ENCODE measurements around the gene BANF2.

DNA sequence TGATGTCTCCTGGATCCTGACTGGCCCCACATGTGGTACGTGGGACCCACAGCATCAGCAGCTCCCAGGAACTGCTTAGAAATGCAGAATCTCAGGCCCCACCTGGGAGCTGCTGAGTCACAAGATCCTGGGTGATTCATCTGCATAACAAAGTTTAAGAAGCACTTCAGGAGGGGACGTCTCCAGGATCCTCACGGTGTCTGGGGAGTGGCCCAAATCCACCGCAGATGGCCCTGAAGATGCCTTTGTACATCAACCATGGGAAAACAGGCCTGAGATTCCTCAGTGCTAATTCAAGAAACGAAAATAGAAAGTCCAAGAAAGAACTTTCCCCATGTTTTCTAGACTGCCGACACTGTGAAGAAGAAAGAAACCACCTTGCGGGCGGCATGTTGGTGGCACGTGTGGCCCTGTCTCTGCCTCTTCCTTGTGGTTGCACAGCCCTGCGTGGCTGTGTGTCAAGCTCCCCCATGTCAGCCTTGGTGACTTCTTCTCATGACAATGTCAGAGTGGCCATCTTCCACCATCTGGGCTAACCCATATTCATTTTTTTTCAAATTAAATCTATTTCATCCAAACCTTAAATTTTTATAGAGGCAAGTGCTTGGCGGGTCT, 43.8 kb upstream of the BANF2 start:
- TF ChIP-seq CTCF (conservative IDR thresholded peaks at IDR 0.05 in 1 of 2, IDR thresholded peaks at IDR 0.05 in 1 of 2; ENCODE audit: extremely low read depth in 1 of 2, insufficient read depth in 1 of 2, low read depth in 1 of 2, low read length in 2 of 2) (no peak), EZH2 (IDR thresholded peaks at IDR 0.05; ENCODE audit: borderline replicate concordance, low read length) (no peak)

All from mammary epithelial cell (primary cell).